ENCODE results near the gene SOCS1.
A peak's percentile ranks its signal among the peaks of the same experiment; 100 is the strongest.

SOCS1 gene

DNA sequence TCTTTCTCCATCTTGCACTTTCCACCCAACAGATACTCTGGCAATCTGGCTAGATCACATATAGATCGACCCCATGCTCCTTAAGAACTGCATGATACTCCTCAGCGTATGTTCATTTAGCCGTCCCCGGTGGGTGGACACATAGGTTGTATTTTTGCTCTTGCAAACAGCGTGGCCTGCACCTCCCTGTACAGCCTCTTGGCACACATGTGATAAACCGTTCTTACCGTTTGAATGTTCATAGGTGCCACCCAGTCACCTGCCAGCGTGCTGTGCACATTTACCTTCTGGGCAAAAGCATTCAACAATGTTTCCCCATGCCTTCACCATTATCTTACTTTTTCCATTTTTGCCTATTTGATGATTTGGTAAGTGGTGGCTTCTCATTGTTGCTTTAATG, 6.9 kb upstream of the SOCS1 start:
- DNase-seq (ENCODE audit: low read depth in 2 of 2, low spot score in 1 of 2) = no peak

DNA sequence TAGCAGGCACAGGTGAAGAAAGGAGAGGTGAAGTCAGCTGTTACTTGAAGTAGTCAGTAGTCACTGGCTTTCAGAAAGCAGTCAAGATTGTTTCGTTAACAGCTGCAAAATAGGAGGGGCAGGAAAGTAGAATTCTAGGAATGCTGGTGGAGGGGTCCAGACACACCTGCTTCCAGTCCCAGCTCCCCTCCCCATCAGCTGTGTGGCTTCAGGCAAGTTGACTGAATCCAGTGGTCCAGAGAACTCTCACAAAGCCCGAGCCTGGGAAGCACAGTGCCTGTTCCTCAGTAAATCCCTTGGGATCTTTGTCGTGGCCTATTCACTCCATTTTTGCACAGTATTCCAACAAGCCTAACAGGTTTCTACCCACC, 4.6 kb upstream of the SOCS1 start:
- no peak for DNase-seq (ENCODE audit: low read depth in 2 of 2, low spot score in 1 of 2)

DNA sequence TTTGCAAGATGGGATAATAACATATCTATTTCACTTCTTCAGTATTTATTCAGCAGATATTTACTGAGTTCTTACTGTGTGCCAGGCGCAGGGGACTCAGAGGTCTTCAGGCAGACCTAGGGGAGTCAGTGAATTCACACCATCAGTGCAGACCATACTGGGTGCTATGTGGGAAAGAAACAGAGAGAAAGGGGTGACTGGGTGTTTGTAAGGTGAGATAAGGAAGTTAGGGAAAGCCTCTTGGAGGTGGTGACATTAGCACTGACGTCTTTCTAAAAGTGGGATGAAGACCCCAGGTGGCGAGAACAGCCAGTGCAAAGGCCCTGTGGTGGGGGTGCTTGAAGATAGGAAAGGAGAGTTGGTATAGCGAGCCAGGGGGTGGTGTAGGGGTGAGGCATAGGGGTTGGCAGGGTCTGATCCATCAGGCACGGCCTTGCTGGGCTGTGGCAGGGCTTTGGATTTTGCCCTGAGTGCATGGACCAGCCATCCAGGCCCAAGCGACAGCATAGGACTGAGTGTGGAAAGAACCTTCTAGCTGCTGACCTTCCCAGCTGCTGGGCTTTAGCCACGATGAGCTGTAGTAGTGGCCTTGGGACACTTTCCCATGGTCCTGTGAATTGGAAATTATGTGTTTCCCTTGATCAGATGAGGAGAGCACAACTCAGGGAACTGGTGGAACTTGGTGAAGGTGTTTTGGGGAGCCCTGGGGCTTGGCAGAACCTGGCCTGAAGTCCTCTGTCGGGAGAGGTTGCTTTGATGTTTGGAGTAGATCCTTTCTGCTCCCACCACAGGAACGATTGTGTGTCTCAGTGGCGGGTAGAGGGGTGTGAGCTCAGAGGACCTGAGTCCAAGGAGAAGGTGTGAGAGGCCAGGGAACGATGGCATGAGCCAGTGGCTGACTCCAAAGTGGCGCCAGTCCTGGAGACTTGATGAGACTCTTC, 3.9 kb upstream of the SOCS1 start:
- DNase-seq (ENCODE audit: low read depth in 2 of 2, low spot score in 1 of 2) = no peak

DNA sequence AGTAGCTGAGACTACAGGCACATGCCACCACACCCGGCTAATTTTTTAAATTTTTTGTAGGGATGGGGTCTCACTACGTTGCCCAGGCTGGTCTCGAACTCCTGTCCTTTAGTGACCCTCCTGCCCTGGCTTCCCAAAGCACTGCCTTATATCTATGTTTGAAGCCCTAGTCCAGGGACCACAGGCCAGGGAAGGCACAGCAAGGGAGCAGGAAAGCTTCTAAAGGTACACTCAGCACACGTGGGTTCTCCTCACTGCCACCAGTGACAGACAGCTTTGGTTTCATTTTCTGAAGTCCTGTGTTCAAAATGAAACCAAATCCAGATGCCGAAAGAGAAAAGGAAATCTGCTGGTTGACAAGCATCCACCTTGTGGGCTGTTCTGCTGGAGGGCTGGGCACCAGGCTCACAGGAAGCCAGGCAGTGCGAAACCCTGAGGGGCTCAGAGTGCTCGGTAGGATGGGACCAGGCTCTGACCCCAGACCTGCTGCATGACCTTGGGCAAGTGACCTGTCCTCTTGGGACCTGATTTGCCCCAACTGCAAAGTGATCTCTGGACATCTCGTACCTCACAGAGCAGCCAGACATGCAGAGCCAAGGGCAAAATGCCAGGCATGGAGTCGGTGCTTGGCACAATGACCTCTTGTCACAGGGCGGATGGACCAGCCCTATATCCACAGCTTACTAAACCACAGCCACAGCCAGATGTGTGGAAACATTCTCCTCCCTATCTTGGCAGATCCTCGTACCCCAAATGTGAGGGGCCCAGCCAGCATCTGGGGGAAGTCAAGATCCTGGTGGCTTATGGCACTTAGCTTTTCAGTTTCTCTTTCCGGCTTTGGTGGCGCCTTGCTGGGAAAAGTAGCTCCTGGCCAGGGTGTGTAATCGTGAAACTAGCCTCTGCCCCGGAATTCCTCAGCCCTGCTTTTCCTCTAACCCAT, 2.8 kb upstream of the SOCS1 start:
- no peak for DNase-seq (ENCODE audit: low read depth in 2 of 2, low spot score in 1 of 2)

DNA sequence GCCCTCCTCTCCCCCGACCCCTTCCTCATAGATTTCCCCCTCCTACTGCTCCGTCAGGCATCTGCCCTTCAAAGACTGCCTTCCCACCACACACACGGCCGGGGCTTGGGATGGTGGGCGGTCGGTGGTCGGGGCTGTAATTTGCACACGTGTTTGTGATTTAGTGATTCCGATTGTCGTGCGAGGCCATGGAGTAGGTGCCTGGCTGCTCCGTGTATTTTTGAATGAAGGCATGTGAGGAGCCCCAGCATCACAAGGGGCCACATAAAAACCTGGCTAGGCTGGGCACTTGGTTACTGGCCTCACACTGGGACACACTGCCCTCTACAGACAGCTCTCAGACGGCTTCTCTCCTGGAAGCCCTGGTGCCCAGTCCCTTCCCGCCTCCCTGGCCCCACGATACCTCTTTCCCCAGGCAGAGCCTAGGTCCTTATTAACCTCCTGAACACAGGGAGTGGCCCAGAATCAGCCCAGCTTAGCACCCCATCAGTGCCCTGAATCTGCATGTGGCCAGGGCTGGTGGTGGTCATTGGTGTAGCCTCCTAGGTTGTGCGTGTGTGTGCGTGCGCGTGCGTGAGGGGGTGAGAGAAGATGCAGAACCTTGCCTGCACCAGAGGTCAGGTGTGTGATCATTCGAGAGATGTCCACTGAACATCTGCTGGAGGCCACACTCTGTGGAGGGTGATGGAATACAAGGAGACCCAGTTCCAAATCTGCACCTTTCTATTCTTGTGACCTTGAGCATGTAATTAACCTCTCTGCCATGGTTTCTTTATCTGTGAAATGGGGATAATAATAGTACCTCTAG, 1.3 kb upstream of the SOCS1 start:
- peak in 1 of 2 donors; percentile 39 for DNase-seq (ENCODE audit: low read depth in 2 of 2, low spot score in 1 of 2)

DNA sequence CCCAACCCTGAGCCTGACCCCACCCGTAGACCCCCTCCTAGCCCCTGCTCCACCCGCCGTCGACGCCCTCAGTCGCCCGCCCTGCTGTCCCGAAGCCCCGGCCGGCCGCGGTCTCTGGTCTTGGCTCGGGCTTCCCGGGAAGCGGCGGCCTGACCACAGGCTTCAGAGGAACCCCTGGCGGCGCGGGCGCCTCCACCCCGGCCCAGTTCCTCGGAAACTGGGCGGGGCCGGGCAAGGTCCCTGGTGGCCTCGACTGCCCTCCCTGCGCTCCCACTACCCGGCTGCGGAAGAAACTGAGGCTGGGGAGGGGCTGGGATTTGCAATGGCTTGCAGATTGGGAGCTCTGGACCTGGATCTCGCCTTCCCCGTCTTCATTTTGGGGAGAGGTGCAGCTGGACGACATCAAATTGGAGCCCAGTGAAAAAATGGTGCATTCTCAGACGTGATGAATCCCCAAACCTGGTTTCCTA, 692 bp upstream of the SOCS1 start:
- DNase-seq (ENCODE audit: low read depth in 2 of 2, low spot score in 1 of 2) = peak in 1 of 2 donors; percentile 41

DNA sequence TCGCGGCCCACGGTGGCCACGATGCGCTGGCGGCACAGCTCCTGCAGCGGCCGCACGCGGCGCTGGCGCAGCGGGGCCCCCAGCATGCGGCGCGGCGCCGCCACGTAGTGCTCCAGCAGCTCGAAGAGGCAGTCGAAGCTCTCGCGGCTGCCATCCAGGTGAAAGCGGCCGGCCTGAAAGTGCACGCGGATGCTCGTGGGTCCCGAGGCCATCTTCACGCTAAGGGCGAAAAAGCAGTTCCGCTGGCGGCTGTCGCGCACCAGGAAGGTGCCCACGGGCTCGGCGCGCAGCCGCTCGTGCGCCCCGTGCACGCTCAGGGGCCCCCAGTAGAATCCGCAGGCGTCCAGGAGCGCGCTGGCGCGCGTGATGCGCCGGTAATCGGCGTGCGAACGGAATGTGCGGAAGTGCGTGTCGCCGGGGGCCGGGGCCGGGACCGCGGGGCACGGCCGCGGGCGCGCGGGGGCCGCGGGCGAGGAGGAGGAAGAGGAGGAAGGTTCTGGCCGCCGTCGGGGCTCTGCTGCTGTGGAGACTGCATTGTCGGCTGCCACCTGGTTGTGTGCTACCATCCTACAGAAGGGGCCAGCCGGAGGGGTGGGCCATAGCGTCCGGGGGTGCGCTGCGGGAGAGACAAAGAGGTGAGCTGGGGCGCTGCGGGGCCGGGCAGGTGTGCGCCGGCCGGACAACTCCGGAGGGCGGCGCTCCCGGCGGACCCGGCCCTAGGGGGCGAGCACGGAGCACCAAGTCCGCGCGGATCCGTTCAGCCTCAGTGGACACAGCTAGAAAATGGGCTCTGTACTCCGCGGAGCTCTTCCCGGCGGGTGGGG, 879 bp downstream of the SOCS1 start:
- peak in 1 of 2 donors; percentile 35 for DNase-seq (ENCODE audit: low read depth in 2 of 2, low spot score in 1 of 2)

DNA sequence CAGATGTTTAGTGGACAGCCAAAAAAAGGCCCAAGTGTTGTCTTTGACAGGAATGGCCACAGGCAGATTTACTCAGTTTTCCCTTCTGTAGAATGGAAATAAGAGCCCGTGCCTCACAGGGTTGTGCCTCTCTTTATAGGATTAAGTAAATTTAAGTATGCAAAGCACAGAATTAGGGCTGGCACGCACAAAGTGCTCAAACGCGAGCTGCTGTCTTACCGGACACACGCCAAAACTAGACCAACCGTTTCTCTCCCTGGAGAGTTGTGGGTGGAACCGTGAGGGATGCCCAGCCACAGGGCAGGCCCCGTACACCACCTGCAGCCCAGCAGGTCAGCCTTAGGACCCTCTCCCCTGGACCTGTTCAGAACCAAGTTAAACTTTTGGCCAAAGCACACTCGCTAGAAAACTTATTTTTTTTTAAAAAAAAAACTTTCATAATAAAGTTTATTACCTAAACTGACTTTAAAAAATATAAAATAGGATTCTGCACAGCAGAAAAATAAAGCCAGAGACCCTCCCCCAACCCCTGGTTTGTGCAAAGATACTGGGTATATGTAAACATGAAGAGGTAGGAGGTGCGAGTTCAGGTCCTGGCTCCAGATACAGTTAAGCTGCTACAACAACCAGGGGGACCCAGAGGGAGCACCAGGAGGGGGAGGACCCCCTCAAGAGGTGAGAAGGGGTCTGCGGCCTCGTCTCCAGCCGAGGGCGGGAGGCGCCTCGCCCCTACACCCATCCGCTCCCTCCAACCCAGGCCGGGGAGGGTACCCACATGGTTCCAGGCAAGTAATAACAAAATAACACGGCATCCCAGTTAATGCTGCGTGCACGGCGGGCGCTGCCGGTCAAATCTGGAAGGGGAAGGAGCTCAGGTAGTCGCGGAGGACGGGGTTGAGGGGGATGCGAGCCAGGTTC, 1.8 kb downstream of the SOCS1 start:
- no peak for DNase-seq (ENCODE audit: low read depth in 2 of 2, low spot score in 1 of 2)

DNA sequence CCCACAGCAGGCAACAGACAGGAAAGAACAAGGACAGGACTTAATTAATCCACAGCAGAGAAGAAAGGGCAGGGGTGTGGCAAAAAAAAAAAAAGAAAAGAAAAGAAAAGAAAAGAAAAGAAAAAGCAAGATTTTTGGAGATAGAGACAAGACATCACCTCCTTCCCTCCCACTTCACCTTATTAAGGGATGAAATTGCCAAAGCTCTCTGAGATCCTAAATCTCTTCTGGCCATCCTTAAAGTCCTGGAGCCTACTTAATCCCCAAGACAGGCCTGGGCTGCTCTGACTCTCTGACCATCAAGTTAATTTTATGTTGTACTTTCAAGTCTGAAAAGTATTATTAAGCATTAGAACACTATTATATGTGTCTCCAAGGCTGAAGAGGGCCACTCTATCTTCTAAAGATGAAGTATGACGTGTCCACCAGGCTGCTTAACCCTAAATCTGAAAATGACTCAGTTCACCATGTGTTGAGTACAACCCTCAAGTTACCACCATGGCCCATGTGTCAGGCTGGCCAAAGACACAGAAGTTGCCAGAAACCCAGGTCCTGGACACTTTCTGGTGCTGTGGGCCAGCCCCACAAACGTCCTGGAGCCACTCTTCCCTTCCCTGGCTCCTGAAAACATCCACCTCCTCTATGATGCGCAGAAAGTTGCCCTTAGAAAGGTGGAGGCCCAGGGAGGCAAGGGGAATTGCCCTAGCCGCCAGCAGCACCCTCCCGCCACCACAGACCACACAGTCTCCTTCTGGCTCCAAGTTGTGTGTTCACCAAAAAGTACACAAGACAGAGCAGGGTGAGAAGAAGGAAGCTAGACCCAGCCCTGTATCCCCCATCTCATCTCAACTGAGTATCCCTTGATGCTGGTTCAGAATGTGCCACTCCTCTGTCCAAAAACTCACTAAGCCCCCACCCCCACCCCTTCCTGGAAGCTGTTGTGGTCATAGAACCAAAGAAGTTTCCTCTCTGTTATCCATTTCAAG, 2.7 kb downstream of the SOCS1 start:
- no peak for DNase-seq (ENCODE audit: low read depth in 2 of 2, low spot score in 1 of 2)

DNA sequence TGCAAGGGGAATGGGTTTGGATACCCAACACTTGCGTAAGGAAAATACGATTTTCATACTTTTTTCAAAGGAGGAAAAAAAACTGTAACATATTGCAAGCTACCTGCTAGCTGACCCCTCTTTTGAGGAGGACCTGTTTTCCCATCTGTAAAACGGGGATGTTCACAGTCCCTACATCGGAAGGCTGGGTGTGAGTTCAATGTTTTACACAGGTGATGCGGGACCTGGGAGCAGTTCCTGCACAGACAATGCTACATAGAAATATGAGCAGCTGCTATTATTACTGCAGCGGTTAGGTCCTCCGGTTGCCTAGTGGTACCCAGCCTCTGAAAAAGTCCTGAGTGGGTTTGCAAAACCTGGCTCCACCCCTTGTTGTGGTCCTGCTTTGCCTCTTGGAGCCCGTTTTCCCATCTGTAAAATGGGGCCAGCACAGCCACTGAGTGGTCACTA, 3.5 kb downstream of the SOCS1 start:
- DNase-seq (ENCODE audit: low read depth in 2 of 2, low spot score in 1 of 2) = no peak

DNA sequence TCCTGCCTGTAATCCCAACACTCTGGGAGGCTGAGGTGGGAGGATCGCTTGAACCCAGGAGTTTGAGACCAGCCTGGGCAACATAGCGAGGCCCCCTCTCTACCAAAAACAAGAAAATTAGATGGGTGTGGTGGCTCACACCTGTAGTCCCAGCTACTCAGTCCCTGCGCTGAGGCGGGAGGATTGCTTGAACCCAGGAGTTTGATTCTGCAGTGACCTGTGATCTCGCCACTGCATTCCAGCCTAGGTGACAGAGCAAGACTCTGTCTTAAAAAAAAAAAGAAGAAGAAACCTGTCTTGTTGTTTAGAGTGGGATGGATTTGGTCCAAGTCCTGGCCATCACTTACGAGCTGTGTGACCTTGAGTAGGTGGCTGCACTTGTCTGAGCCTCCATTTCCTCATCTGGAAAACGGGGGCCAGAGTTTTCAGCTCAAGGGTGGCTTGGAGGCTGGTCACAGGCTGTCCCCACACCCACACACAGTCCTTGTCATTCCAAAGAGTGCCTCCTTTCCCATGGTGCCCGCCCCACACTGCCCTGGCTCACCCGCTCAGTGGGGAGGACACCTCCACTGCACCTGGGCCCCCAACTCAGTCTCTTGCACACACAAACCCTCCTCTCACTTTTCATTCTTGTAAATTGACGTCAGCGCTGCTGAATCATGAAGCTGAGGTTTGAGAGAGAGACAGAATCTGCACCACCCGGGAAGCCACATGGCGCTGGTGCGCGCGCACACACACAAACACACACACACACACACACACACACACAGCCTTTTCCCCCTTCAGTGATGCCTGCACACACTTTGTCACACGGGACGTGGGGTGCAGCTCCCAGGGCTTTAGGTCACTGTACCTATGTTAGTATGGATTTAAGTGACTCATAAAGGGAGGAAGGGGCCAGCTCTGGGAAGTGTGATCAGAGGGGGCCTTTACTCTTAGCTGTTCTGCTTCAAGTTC, 4.2 kb downstream of the SOCS1 start:
- peak; percentile 45 to 63 for DNase-seq (ENCODE audit: low read depth in 2 of 2, low spot score in 1 of 2)

DNA sequence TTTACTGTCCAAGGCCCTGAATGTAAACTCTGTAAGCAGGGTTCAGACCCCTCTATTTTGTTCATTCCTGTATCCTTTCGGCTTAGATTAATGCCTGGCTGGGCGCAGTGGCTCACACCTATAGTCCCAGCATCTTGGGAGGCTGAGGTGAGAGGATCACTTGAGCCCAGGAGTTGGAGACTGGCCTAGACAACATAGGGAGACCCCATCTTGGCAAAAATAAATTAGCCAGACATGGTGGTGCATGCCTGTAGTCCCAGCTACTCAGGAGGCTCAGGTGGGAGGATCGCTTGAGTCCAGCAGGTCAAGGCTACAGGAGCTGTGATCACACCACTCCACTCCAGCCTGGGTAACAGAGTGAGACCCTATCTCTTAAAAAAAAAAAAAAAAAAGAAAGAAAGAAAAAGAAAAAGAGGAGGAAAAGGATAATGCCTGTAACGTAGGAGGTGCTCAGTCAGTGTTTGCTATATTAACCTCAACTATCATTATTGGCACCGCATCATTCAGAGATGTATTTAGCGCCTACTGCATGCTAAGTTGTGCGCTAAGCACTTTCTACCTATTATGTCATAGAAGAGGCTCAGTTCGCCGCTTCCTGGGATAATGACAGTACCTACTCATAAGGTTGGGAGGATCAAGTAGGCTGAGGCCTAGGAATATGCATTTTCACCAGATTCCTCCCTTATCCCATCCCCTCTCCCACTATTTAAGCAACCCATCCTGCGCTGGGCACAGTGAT, 5.0 kb downstream of the SOCS1 start:
- no peak for DNase-seq (ENCODE audit: low read depth in 2 of 2, low spot score in 1 of 2)

DNA sequence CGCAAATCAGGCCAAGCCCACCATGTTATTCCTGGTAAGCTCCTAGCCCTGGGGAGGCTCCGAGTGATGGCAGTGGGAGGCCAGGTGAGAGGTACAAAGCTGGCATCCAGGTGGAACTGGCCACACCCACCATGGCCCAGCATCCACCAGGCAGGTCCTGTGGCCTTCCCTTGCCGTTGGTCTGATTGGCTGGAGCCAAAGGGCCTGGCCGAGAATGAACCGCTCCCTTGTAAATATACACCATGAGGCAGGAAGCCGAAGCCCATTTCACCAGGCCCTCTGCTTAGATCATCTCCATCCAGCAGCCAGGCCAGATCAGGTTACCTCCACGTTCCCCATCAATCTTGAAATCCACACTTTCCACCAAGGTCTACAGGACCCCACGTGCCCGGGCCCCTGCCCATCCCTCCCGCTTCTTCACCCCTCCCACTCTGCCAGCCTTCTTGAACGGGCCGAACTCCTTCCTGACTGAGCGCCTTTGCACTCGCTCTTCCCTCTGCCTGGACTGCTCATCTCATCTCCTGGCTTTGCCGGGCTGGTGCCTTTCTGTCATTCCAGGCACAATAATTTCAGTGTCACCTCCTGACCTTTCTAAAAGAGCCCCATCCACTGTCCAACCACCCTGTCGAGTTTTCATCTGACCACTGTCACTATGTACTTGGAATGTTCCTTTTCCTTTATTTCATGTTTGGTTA, 5.8 kb downstream of the SOCS1 start:
- no peak for DNase-seq (ENCODE audit: low read depth in 2 of 2, low spot score in 1 of 2)

DNA sequence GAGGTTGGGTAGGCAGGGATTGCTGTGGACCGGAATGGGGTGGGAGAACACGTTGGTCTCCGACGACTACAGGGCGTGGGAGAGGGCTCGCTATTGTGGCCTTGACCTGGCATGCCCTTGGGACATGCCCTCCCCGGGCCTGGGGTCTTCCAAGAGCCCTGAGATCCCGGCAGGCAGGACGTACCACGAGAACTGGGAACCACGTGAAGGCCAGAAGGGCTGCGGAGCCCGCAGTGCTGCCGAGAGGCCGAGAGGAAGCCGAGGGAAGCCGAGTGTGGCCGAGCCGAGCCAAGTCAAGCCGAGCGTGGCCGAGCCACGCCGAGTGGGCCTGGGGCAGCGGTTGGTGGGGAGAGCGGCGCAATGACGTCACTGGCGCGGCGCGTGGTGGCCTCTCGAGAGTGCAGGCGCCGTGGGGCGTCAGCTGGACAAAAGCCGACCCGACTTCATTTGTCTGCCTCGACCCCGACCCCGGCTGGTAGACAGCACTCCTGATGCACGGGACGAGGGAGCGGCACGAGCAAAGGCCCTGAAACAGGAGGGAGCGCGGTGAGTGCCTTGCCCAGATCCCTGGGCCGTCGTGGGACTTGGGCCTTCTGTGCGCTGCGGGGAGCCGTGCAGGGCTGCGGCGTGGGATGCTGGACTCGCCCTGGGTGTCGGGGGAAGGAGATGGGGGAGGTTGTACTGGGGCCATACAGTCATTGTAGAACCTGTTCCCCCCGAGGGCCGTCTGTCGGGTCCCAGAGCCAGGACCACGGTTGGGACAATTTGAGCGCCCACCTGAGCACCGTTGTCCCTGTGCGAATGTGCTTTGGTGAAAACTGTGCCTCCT, 6.6 kb downstream of the SOCS1 start:
- DNase-seq (ENCODE audit: low read depth in 2 of 2, low spot score in 1 of 2) = no peak

Measured in stimulated activated CD8-positive, alpha-beta memory T cell treated with anti-CD3 and anti-CD28 coated beads, Interleukin-4, amount 100 ng/mL, for 1 hour (primary cell).